Suprapubic skin (tissue), 4 donors: ENCODE results near the gene KCNMB2. TPM values are rescaled to one million over a fixed set of nuclear protein-coding genes. Genes with fewer than 3 reads are reported as not detected.

Source experiments
- DNase-seq, 2 donors: peaks; one replicate each; pipeline ENCODE4 v3.0.0-alpha.2; 2019; ENCODE audit warnings: low spot score in 2 of 2
- H3K27ac ChIP-seq: fragments of 200-600 bp; sonication (generic); one replicate; pipeline ENCODE4 v1.5.1; 2019
- H3K27me3 ChIP-seq: fragments of 200-600 bp; sonication (generic); one replicate; pipeline ENCODE4 v1.5.1; 2019
- H3K36me3 ChIP-seq: fragments of 200-600 bp; sonication (generic); one replicate; pipeline ENCODE4 v1.5.1; 2019
- H3K4me1 ChIP-seq: fragments of 200-600 bp; sonication (generic); one replicate; pipeline ENCODE4 v1.5.1; 2019
- H3K4me3 ChIP-seq: fragments of 200-600 bp; sonication (generic); one replicate; pipeline ENCODE4 v1.5.1; 2019; ENCODE audit warnings: mild to moderate bottlenecking
- H3K9me3 ChIP-seq: fragments of 200-600 bp; sonication (generic); one replicate; pipeline ENCODE4 v1.5.1; 2019
- EP300 ChIP-seq: sonication (generic); formaldehyde crosslinking; IDR thresholded peaks from one replicate; pipeline ENCODE4 v1.6.1; 2017; ENCODE audit warnings: antibody characterized with exemption
- POLR2A ChIP-seq, 2 donors: fragments of 450-650 bp; IDR thresholded peaks; one replicate each; pipeline ENCODE4 v1.6.1; 2017; ENCODE audit warnings: antibody characterized with exemption in 2 of 2, mild to moderate bottlenecking in 2 of 2, moderate library complexity in 2 of 2
- POLR2AphosphoS5 ChIP-seq, 3 donors: sonication (generic); formaldehyde crosslinking; IDR thresholded peaks; one replicate each; pipeline ENCODE4 v1.6.1; 2017; ENCODE audit warnings: antibody characterized with exemption in 3 of 3
- WGBS: methylation state at CpG from one replicate; pipeline ENCODE4 v1.1.5; 2018; 5-methylcytosine and 5-hydroxymethylcytosine counted together
- total RNA-seq, 4 donors: library from RNA; depleted of rRNA; stranded (reverse); fragments of >200 nt; gene quantifications; one replicate each; pipeline ENCODE4 v1.1.0, GENCODE V29; 2016
- TF ChIP-seq, protein P1 (sequence below), 2 donors: fragments of 200-600 bp in 1 of 2; fragments of 450-650 bp in 1 of 2; sonication (generic) in 1 of 2; IDR thresholded peaks; one replicate each; pipeline ENCODE4 v1.5.1; 2016 to 2019; ENCODE audit warnings: antibody characterized with exemption in 2 of 2, mild to moderate bottlenecking in 1 of 2, moderate library complexity in 1 of 2

The KCNMB2 gene
- total RNA-seq, 4 donors from 2014 or later: 0.42 TPM; not detected in 3

DNA sequence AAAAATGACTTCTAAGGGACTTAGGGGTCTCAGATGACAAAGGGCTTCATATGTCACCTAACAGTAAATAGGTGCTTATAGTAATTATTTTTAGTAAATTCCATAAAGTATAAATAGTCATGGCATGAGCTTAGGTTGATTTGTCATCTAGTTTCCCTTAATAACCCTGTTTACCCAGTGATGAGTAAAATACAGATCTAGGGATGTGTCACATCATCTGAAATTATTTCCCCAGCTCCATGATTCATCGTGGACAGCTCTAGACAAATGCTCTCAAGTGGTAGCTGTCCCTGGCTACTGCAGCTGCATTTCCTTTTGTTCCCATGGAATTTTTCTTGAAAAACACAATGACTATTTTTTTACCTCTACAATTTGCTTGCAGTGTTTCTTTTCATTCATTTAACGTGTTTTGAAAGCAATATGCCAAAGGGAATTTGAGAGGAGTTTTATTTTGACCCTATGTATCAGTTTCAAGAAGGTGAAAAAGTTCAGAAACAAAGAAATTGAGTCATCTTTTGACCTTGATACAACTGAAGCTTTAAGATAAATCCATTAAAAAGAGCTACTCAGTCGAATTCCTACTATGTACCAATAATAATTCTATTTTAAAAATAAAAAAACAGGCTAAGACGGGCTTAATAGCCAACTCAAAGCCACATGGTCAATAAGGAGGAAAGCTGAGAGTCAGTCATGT, 241.6 kb downstream of the KCNMB2 start:
- Histone ChIP-seq H3K4me3 (no peak overlapping the region), H3K4me1 (no peaks in the 10 kb centered on the region), H3K27ac (no peak overlapping the region), H3K9me3 (no peaks in the 10 kb centered on the region), H3K36me3 (no peaks in the 10 kb centered on the region), H3K27me3 (no peaks in the 10 kb centered on the region)
- WGBS: 59% methylated on average over 4 of the region's 4 CpGs
- DNase-seq: no peak
- TF ChIP-seq, protein P1, sequence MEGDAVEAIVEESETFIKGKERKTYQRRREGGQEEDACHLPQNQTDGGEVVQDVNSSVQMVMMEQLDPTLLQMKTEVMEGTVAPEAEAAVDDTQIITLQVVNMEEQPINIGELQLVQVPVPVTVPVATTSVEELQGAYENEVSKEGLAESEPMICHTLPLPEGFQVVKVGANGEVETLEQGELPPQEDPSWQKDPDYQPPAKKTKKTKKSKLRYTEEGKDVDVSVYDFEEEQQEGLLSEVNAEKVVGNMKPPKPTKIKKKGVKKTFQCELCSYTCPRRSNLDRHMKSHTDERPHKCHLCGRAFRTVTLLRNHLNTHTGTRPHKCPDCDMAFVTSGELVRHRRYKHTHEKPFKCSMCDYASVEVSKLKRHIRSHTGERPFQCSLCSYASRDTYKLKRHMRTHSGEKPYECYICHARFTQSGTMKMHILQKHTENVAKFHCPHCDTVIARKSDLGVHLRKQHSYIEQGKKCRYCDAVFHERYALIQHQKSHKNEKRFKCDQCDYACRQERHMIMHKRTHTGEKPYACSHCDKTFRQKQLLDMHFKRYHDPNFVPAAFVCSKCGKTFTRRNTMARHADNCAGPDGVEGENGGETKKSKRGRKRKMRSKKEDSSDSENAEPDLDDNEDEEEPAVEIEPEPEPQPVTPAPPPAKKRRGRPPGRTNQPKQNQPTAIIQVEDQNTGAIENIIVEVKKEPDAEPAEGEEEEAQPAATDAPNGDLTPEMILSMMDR (IDR thresholded peaks at IDR 0.05): no peak
- no peak for TF ChIP-seq EP300
- no peak for TF ChIP-seq POLR2AphosphoS5 (IDR thresholded peaks at IDR 0.05)
- TF ChIP-seq POLR2A (IDR thresholded peaks at IDR 0.05): no peak

DNA sequence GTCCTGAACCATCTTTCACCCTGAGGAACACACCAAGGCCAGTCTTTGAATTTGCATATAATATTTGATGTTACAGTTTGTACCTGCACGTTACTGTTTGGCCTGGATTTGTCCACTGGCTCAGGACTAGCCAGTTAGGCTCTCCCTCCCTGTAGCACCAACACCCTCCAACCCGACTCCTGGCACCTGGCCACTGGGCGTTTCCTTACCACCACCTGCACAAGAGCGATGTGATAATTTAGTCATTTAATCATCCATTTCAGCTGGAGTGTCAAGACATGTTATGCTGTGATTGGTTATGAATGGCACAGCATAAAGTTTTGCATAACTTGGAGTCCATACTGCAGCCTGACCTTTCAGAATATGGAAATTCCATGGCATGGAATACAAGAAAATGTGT, 242.4 kb downstream of the KCNMB2 start:
- TF ChIP-seq, protein P1 (IDR thresholded peaks at IDR 0.05): no peak
- no peak for TF ChIP-seq EP300
- TF ChIP-seq POLR2A (IDR thresholded peaks at IDR 0.05): no peak
- TF ChIP-seq POLR2AphosphoS5 (IDR thresholded peaks at IDR 0.05): no peak
- WGBS: 41% methylated on average over 4 of the region's 4 CpGs
- no peak overlapping the region for H3K27ac ChIP-seq
- no peak for DNase-seq
- no peaks in the 10 kb centered on the region for H3K27me3 ChIP-seq
- H3K36me3 ChIP-seq: no peaks in the 10 kb centered on the region
- H3K4me1 ChIP-seq: no peaks in the 10 kb centered on the region
- H3K4me3 ChIP-seq: no peak overlapping the region
- H3K9me3 ChIP-seq: no peaks in the 10 kb centered on the region

DNA sequence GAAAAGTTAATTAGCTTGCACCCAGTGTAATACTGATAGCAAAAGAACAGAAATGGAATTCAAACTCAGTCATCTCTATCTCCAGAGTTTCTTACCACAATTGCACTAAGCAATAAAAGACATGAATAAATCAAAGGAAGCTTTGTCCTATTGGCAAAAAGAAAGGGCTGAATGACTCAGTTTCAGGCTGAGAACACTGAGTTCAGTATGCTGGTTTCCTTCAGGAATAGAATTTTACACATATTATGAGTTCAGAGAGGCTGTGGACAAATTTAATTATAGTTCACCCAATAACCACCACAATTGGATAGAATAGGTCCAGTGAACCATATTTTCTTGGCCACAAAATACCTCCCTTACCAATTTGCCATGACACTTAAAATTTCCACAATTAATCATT, 249.7 kb downstream of the KCNMB2 start:
- Histone ChIP-seq H3K27ac (no peak overlapping the region), H3K9me3 (no peaks in the 10 kb centered on the region), H3K36me3 (no peaks in the 10 kb centered on the region), H3K27me3 (no peaks in the 10 kb centered on the region), H3K4me3 (no peak overlapping the region), H3K4me1 (no peaks in the 10 kb centered on the region)
- DNase-seq: no peak
- TF ChIP-seq POLR2A (IDR thresholded peaks at IDR 0.05) (no peak), POLR2AphosphoS5 (IDR thresholded peaks at IDR 0.05) (no peak), EP300 (no peak)
- TF ChIP-seq, protein P1 (IDR thresholded peaks at IDR 0.05): no peak

DNA sequence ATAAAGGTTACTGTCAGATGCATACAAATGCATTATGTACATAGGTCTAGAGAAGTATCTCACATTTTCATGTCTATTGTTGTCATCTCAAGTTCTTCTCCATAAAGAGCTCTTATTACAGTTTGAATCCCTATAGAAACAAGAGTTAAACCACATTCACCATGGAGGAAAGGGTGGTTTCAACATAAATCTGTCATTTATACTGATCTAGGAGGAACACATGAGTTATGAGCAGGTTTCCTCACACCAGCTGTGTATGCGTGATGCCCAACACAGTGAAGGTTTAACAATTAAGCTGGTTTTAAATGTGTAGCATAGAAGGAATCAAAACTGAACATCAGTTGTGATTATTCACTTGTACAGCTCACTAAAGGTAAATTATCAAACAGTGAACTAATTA, 251.7 kb downstream of the KCNMB2 start:
- no peaks in the 10 kb centered on the region for H3K27me3 ChIP-seq
- no peak overlapping the region for H3K27ac ChIP-seq
- no peaks in the 10 kb centered on the region for H3K4me1 ChIP-seq
- H3K36me3 ChIP-seq: no peaks in the 10 kb centered on the region
- 44% methylated on average over 1 of the region's 1 CpG for WGBS
- no peak overlapping the region for H3K4me3 ChIP-seq
- no peak for DNase-seq
- H3K9me3 ChIP-seq: no peaks in the 10 kb centered on the region
- no peak for TF ChIP-seq POLR2AphosphoS5 (IDR thresholded peaks at IDR 0.05)
- TF ChIP-seq, protein P1 (IDR thresholded peaks at IDR 0.05): no peak
- no peak for TF ChIP-seq EP300
- no peak for TF ChIP-seq POLR2A (IDR thresholded peaks at IDR 0.05)

DNA sequence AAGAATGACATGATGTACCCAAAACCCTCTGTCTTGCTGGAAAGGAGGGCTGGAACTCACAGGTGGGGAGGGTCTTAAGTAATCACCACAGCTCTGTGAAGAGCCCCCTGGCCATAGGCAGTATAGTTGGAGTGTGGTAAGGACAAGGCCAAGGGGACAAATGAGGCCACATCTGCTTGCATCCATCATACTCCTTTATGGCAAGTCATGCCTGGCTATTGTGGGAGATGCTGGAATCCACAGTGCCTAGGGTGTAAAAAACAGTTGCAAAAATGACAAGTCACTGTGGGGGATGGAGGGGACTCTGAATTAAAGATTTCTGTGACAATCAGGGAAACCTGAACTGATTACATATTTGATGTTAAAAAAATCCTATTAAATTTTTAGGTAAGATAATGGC, 258.5 kb downstream of the KCNMB2 start:
- no peaks in the 10 kb centered on the region for H3K27me3 ChIP-seq
- TF ChIP-seq, protein P1 (IDR thresholded peaks at IDR 0.05): no peak
- TF ChIP-seq POLR2A (IDR thresholded peaks at IDR 0.05): no peak
- no peak for TF ChIP-seq POLR2AphosphoS5 (IDR thresholded peaks at IDR 0.05)
- TF ChIP-seq EP300: no peak
- H3K27ac ChIP-seq: no peak overlapping the region
- H3K4me3 ChIP-seq: no peak overlapping the region
- DNase-seq: no peak
- no peaks in the 10 kb centered on the region for H3K9me3 ChIP-seq
- no peaks in the 10 kb centered on the region for H3K4me1 ChIP-seq
- H3K36me3 ChIP-seq: no peaks in the 10 kb centered on the region
